ENCODE data around the gene CCER1. TPM values are rescaled to one million over a fixed set of nuclear protein-coding genes. Genes with fewer than 3 reads are reported as not detected.

Gene CCER1
- total and polyA plus RNA-seq, 2 experiments from 2014 or later = not detected

DNA sequence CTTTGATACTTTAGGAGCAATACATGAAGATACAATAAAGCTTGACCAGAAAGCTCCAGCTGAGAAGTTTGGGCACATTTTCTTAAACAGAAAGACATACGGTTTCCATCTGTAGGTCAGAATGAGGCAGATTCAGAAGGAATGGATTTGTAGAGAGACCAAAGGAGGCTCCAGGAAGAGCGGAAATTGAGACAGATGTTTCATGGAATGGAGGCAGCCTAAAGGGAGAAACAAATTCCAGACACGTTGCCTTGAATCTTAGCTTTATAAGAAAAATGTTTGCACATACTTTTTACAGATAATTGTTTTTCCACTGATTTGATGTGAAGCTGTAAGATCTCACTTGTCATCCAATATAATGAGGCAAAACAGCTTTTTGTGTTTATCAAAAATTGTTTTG is 25.0 kb upstream of the CCER1 start:
- Histone ChIP-seq H3K4me2 (ENCODE audit: unreplicated experiment) (peak overlapping the region; percentile 16), H2AFZ (peak overlapping the region; percentile 83), H3K27ac (peak overlapping the region; percentile 1; the same call in 1 of the 2 replicates), H3K27me3 (replicated peaks; ENCODE audit: insufficient read depth) (no peaks in the 10 kb centered on the region), H3K36me3 (ENCODE audit: low read depth) (no peaks in the 10 kb centered on the region), H3K4me3 (0 out of 2 replicates have a peak overlapping the region, but pooled peaks have one; percentile 20), H3K4me1 (ENCODE audit: insufficient read depth) (peaks cover 18% of the 10 kb centered on the region), H3K9me2 (ENCODE audit: insufficient read depth) (no peaks in the 10 kb centered on the region), H4K20me1 (ENCODE audit: insufficient read depth) (no peaks in the 10 kb centered on the region), H3F3A (ENCODE audit: insufficient read depth) (no peaks in the 10 kb centered on the region), H3K9me3 (ENCODE audit: low read depth) (no peaks in the 10 kb centered on the region), H3K9ac (0 out of 2 replicates have a peak overlapping the region, but pooled peaks have one; percentile 20), H3K79me2 (ENCODE audit: insufficient read depth) (no peaks in the 10 kb centered on the region)
- WGBS, 2 experiments (ENCODE audit: low coverage in 1 of 2, low lambda C conversion rate in 2 of 2, missing lambda C conversion rate in 2 of 2) = 9 to 11% methylated on average over 3 of the region's 3 CpGs
- TF ChIP-seq EZH2 (IDR thresholded peaks at IDR 0.05; ENCODE audit: insufficient read depth, poor library complexity, severe bottlenecking) = no peak
- no peak for TF ChIP-seq EZH2phosphoT487 (IDR thresholded peaks at IDR 0.05; ENCODE audit: insufficient read depth, low read depth)
- DNase-seq = peak; percentile 45
- in situ Hi-C loops (cut with MboI) = loop anchor here (10.0 kb wide), 3 partner anchors 125 to 375 kb away; no protein-coding TSS in a partner anchor

DNA sequence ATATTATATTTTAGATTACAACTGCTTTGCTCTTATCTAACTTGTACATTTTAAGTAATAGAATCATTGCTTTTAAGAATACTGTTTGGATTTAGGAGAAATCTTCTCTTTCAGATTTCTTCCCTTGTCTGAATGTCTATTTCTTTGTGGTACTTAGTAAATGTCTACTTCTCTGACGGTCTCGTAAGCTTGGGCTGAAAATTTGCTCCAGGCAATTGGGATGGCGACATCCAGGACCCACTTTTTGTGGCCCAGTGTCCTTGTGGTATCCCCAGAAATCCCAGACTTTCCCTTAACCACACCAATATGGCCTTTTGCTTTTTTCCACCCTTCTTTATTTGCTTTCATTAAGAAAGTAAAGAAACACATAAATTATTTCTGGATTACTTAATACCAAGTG is 24.0 kb upstream of the CCER1 start:
- 98 to 99% methylated on average over 3 of the region's 3 CpGs for WGBS, 2 experiments (ENCODE audit: low coverage in 1 of 2, low lambda C conversion rate in 2 of 2, missing lambda C conversion rate in 2 of 2)
- no peaks in the 10 kb centered on the region for H3K36me3 ChIP-seq (ENCODE audit: low read depth)
- no peaks in the 10 kb centered on the region for H4K20me1 ChIP-seq (ENCODE audit: insufficient read depth)
- H3K79me2 ChIP-seq (ENCODE audit: insufficient read depth) = no peaks in the 10 kb centered on the region
- H3F3A ChIP-seq (ENCODE audit: insufficient read depth) = peaks cover 6% of the 10 kb centered on the region
- no peak overlapping the region for H3K27ac ChIP-seq
- DNase-seq = no peak
- H3K4me1 ChIP-seq (ENCODE audit: insufficient read depth) = peaks cover 24% of the 10 kb centered on the region
- in situ Hi-C loops (cut with MboI) = loop anchor here (10.0 kb wide), 1 partner anchor 376 kb away; no protein-coding TSS in a partner anchor
- no peak overlapping the region for H3K4me2 ChIP-seq (ENCODE audit: unreplicated experiment)
- TF ChIP-seq EZH2phosphoT487 (IDR thresholded peaks at IDR 0.05; ENCODE audit: insufficient read depth, low read depth) (no peak), EZH2 (IDR thresholded peaks at IDR 0.05; ENCODE audit: insufficient read depth, poor library complexity, severe bottlenecking) (no peak)
- H3K27me3 ChIP-seq (replicated peaks; ENCODE audit: insufficient read depth) = no peaks in the 10 kb centered on the region
- H3K9me3 ChIP-seq (ENCODE audit: low read depth) = no peaks in the 10 kb centered on the region
- H3K9ac ChIP-seq = no peak overlapping the region
- H3K9me2 ChIP-seq (ENCODE audit: insufficient read depth) = no peaks in the 10 kb centered on the region
- no peak overlapping the region for H3K4me3 ChIP-seq
- peak overlapping the region; percentile 54; the same call in 1 of the 2 replicates for H2AFZ ChIP-seq

DNA sequence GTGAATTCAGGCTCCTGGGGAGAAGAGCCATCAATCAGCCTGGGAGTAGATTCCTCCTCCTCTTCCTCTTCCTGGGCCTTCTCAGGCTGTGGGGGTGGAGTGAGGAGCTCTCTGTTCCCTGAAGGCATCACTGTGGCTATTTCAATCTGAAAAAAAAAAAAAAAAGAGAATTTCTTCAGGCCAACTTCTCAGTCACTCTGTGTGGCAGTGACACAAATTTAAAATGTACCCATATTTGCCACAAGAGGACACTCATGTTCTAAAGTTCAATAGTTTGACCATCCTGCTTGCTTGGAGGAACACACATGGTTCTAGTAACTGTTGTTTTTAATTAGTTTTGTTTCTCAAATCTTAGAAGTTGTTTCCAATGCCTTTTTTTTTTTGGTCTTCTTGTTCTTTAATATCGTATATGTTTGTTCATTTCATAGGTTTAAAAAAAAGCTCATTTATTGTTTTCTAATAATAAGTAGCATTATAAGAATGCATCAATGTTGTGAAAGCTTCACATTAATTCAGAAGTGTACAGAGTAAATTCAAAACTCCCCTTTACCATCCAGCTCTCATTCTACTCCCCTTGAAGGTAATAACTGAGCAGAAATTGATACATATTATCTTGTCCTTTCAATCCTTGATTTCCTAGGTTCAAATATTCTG is 23.3 kb upstream of the CCER1 start:
- Histone ChIP-seq H3K4me2 (ENCODE audit: unreplicated experiment) (peak overlapping the region; percentile 5), H3K36me3 (ENCODE audit: low read depth) (no peaks in the 10 kb centered on the region), H3K9me2 (ENCODE audit: insufficient read depth) (no peaks in the 10 kb centered on the region), H3F3A (ENCODE audit: insufficient read depth) (peaks cover 14% of the 10 kb centered on the region), H3K79me2 (ENCODE audit: insufficient read depth) (no peaks in the 10 kb centered on the region), H2AFZ (peak overlapping the region; percentile 54), H3K9ac (no peak overlapping the region), H3K9me3 (ENCODE audit: low read depth) (no peaks in the 10 kb centered on the region), H3K4me3 (no peak overlapping the region), H3K4me1 (ENCODE audit: insufficient read depth) (peaks cover 32% of the 10 kb centered on the region), H3K27ac (no peak overlapping the region), H4K20me1 (ENCODE audit: insufficient read depth) (no peaks in the 10 kb centered on the region), H3K27me3 (replicated peaks; ENCODE audit: insufficient read depth) (no peaks in the 10 kb centered on the region)
- 0% methylated on average over 1 of the region's 1 CpG for WGBS, 2 experiments (ENCODE audit: low coverage in 1 of 2, low lambda C conversion rate in 2 of 2, missing lambda C conversion rate in 2 of 2)
- TF ChIP-seq EZH2 (IDR thresholded peaks at IDR 0.05; ENCODE audit: insufficient read depth, poor library complexity, severe bottlenecking) (no peak), EZH2phosphoT487 (IDR thresholded peaks at IDR 0.05; ENCODE audit: insufficient read depth, low read depth) (no peak)
- peak; percentile 79 for DNase-seq
- in situ Hi-C loops (cut with MboI) = loop anchor here (10.0 kb wide), 1 partner anchor 377 kb away; no protein-coding TSS in a partner anchor

DNA sequence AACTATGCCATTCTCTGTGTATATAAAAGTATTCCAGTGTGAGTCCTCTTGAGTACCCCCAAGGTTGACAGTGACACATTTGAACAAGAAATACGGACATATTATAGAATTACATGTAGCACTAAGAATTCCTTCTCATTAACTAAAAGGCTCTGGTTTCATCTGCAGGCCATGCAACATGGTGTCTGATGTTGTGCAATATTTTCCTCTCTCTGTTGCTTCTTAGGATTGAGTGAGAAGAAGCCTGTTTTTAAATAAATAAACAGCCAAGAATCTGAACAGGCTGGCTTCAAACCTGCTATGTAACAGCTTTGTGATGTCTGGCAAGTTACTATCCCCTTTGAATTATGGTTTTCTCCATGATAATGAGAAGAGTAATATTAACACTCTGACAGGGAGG is 22.2 kb upstream of the CCER1 start:
- 10 to 13% methylated on average over 1 of the region's 1 CpG for WGBS, 2 experiments (ENCODE audit: low coverage in 1 of 2, low lambda C conversion rate in 2 of 2, missing lambda C conversion rate in 2 of 2)
- peak; percentile 33 for DNase-seq
- H2AFZ ChIP-seq = peak overlapping the region; percentile 44
- H3K27me3 ChIP-seq (replicated peaks; ENCODE audit: insufficient read depth) = no peaks in the 10 kb centered on the region
- H3K79me2 ChIP-seq (ENCODE audit: insufficient read depth) = no peaks in the 10 kb centered on the region
- H3K36me3 ChIP-seq (ENCODE audit: low read depth) = no peaks in the 10 kb centered on the region
- peaks cover 33% of the 10 kb centered on the region for H3K4me1 ChIP-seq (ENCODE audit: insufficient read depth)
- H3K9me2 ChIP-seq (ENCODE audit: insufficient read depth) = no peaks in the 10 kb centered on the region
- in situ Hi-C loops (cut with MboI) = loop anchor here (10.0 kb wide), 1 partner anchor 378 kb away; no protein-coding TSS in a partner anchor
- H3K9ac ChIP-seq = no peak overlapping the region
- TF ChIP-seq EZH2 (IDR thresholded peaks at IDR 0.05; ENCODE audit: insufficient read depth, poor library complexity, severe bottlenecking) (no peak), EZH2phosphoT487 (IDR thresholded peaks at IDR 0.05; ENCODE audit: insufficient read depth, low read depth) (no peak)
- no peak overlapping the region for H3K4me2 ChIP-seq (ENCODE audit: unreplicated experiment)
- H3K4me3 ChIP-seq = no peak overlapping the region
- no peaks in the 10 kb centered on the region for H4K20me1 ChIP-seq (ENCODE audit: insufficient read depth)
- H3K27ac ChIP-seq = no peak overlapping the region
- peaks cover 15% of the 10 kb centered on the region for H3F3A ChIP-seq (ENCODE audit: insufficient read depth)
- no peaks in the 10 kb centered on the region for H3K9me3 ChIP-seq (ENCODE audit: low read depth)

Data from GM23248 (cell line).